Lung (tissue), 12 donors: Measurements from ENCODE around the gene NARF. TPM values are rescaled to one million over a fixed set of nuclear protein-coding genes. Genes with fewer than 3 reads are reported as not detected.

Experiments
- ATAC-seq: fragments of 200-7000 bp; cut with Tn5 transposase; one replicate; pipeline ENCODE4 v1.9.1; 2020; ENCODE audit warnings: moderate number of reproducible peaks; ENCODE audit not compliant: insufficient read depth, low FRiP score
- DNase-seq, 3 donors: peaks; one replicate each; pipeline ENCODE4 v3.0.0-alpha.2; 2013 to 2017
- H3K27ac ChIP-seq, 2 donors: one replicate each; pipeline ENCODE4 v1.5.1; 2013; ENCODE audit warnings: mild to moderate bottlenecking in 2 of 2, moderate library complexity in 2 of 2, control low read depth in 1 of 2, inconsistent platforms in 1 of 2, low read depth in 1 of 2, low read length in 1 of 2
- H3K27me3 ChIP-seq, 3 donors: one replicate each; pipeline ENCODE4 v1.5.1; 2013; ENCODE audit warnings: low read length in 2 of 3; ENCODE audit not compliant: control insufficient read depth in 3 of 3, insufficient read depth in 3 of 3
- H3K36me3 ChIP-seq, 4 donors: one replicate each; pipeline ENCODE4 v1.5.1; 2013; ENCODE audit warnings: low read length in 4 of 4, mild to moderate bottlenecking in 1 of 4, moderate library complexity in 1 of 4; ENCODE audit not compliant: control insufficient read depth in 4 of 4, insufficient read depth in 4 of 4
- H3K4me1 ChIP-seq, 5 donors: one replicate each; pipeline ENCODE4 v1.5.1; 2013; ENCODE audit warnings: low read length in 5 of 5, mild to moderate bottlenecking in 2 of 5, moderate library complexity in 1 of 5; ENCODE audit not compliant: control insufficient read depth in 5 of 5, insufficient read depth in 5 of 5
- H3K4me3 ChIP-seq: one replicate; pipeline ENCODE4 v1.5.1; 2013; ENCODE audit warnings: mild to moderate bottlenecking, control low read depth, moderate library complexity
- H3K9ac ChIP-seq, 2 donors: one replicate each; pipeline ENCODE4 v1.5.1; 2013; ENCODE audit warnings: low read length in 2 of 2, control low read depth in 1 of 2; ENCODE audit not compliant: insufficient read depth in 1 of 2
- H3K9me3 ChIP-seq, 4 donors: one replicate each; pipeline ENCODE4 v1.5.1; 2013; ENCODE audit warnings: low read length in 3 of 4, mild to moderate bottlenecking in 1 of 4, moderate library complexity in 1 of 4; ENCODE audit not compliant: control insufficient read depth in 4 of 4, insufficient read depth in 3 of 4
- CTCF ChIP-seq: IDR thresholded peaks from 2 replicates; pipeline ENCODE4 v1.5.1; 2012; ENCODE audit warnings: mild to moderate bottlenecking; ENCODE audit errors: control extremely low read depth, extremely low read depth
- WGBS, 2 donors: extraction: QIAGEN DNeasy Blood & Tissue Kit; methylation state at CpG; one replicate each; pipeline ENCODE4 v1.1.7; 2013; 5-methylcytosine and 5-hydroxymethylcytosine counted together
- polyA plus RNA-seq, 2 donors: library from polyadenylated mRNA; stranded (reverse); fragments of 200-250 nt; gene quantifications; one replicate each; pipeline ENCODE4 v1.2.1, GENCODE V29; 2013
- total RNA-seq, 2 donors: library from RNA; depleted of rRNA in 1 of 2; stranded (reverse); fragments of >200 nt in 1 of 2; gene quantifications; one replicate each; pipeline ENCODE4 v1.2.1, GENCODE V29; 2014 to 2021
- donor health status: control.
- donor health status: control.
- donor health status: Bipolar disorder and iron deficiency.
- donor health status: healthy.
- donor health status: DM: yes; HTN: yes; CAD: no.

NARF gene
- total and polyA plus RNA-seq, 4 donors: 54.7 to 60.1 (median 58.7) TPM

DNA sequence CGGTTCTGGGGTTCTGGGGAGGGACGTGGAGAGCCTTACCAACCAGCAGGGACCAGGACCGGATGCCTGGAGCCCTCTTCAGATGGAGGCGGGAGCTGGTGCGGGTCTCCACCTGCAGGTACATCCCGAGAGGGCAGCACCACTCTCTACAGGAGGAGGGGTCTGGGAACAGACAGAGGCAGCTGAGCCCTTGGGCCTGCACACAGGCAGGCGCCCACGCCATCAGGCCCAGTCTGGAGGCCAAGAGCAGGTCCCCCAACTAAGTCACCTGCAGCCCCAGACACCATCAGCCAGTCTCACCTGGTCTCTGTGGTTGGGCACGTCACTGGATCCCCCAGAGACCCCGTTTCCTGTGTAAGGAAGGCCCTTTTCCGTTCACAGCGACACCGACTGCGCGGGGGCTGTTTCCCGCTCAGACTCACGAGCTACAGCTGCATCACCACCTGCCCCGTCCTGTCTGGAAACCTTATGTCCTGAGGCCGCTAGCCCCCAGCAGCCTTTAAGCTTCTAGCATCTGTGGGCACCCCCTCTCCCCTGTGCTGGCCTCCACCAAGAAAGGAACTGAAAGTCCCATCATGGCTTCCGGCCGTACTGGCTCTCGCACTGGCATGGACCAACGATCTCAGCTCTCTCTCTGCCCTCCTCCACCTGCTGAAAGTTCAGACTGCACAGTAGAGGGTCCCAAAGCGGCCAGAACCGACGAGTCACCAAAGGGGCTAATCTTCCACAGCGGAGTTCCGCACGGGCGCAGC lies 9.2 kb upstream of the NARF start:
- peaks cover 0 to 20% (median 2%) of the 10 kb centered on the region in 4 donors for H3K36me3 ChIP-seq
- H3K9me3 ChIP-seq: no peaks in the 10 kb centered on the region
- 37 to 61% methylated on average over 30 of the region's 30 CpGs for WGBS, 2 donors
- H3K27ac ChIP-seq: peak overlapping the region; percentile 95 to 98
- ATAC-seq: no peak
- peak overlapping the region; percentile 95 for H3K4me3 ChIP-seq
- no peak overlapping the region for H3K9ac ChIP-seq
- no peak for TF ChIP-seq CTCF
- no peaks in the 10 kb centered on the region for H3K27me3 ChIP-seq
- DNase-seq: no peak
- H3K4me1 ChIP-seq: peaks cover 5 to 22% (median 9%) of the 10 kb centered on the region in 5 donors

DNA sequence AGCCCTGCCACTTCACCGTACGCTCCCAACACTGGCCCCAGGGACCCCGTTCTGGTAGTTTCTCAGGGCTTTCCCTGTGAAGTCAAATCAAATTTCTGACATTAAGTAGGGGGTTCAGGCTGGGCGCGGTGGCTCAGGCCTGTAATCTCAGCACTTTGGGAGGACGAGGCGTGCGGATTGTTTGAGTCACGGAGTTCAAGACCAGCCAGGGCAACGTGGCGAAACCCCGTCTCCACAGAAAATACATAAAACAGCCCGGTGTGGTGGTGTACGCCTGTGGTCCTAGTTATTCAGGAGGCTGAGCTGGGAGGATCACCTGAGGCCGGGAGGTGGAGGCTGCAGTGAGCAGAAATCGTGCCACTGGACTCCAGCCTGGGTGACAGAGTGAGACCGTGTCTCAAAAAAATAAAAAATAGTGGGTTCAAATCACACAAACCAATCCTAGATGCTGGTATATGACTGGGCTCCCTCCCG lies 8.6 kb upstream of the NARF start:
- H3K4me1 ChIP-seq: peaks cover 5 to 21% (median 9%) of the 10 kb centered on the region in 5 donors

DNA sequence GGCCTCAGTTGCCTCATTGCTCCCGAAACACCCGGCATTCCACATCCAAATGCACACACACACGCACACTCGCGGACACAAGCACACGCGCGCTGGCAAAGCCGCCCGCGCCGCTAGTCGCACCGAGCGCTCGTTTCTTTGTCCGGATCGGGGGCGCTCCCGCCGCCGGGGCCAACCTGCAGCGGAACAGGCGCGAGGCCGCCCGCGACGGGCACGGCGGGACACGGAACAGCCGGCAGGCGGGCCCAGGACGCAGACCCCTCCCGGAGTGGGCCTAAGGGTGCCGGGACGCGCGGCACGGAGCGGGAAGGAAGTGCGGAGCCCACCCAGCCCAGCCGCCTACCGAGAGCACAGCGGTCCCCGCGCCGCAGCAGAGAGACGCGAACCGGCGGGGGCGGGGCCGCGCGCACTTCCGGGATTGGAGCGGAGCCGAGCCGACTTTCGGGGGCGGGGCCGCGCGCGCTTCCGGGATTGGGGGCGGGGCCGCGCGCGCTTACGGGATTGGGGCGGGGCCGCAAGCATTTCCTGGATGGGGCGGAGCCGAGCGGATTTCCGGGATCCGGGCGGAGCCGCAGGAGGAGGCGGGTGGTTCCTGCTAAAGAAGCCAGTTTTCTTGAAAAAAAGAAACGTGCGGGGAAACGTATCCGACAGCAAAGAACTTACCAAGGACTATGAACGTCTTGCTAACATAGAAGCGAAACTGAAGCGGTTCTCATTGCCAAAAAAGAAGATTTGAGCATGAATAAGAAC lies 8.0 kb upstream of the NARF start, which contains the start of gene CYBC1:
Gene CYBC1 (minus strand): TSS at position 396 of the 750 bp plus-strand sequence. CDS start 1,498 bp downstream, outside the sequence.
- ATAC-seq: peak; percentile 97
- 0 to 1% methylated on average over 69 to 91 of the region's 91 CpGs for WGBS, 2 donors

More for the DNA sequence above, 8.6 kb upstream of the NARF start:
- H3K4me3 ChIP-seq: peak overlapping the region; percentile 95
- H3K36me3 ChIP-seq: peaks cover 0 to 13% (median 2%) of the 10 kb centered on the region in 4 donors
- no peaks in the 10 kb centered on the region for H3K9me3 ChIP-seq
- 33 to 42% methylated on average over 18 of the region's 18 CpGs for WGBS, 2 donors
- peak overlapping the region in 1 of 2 donors; percentile 25 for H3K9ac ChIP-seq
- peak overlapping the region; percentile 95 to 98 for H3K27ac ChIP-seq
- DNase-seq: no peak
- H3K27me3 ChIP-seq: no peaks in the 10 kb centered on the region
- TF ChIP-seq CTCF: no peak
- ATAC-seq: no peak

More for the DNA sequence above, 8.0 kb upstream of the NARF start, which contains the start of gene CYBC1:
- H3K36me3 ChIP-seq: peaks cover 0 to 11% (median 2%) of the 10 kb centered on the region in 4 donors
- H3K4me1 ChIP-seq: peaks cover 5 to 15% (median 9%) of the 10 kb centered on the region in 5 donors
- H3K9ac ChIP-seq: peak within 1 kb of the TSS; percentile 25 to 59
- TF ChIP-seq CTCF: no peak
- H3K4me3 ChIP-seq: peak within 1 kb of the TSS; percentile 95
- H3K27me3 ChIP-seq: no peaks in the 10 kb centered on the region
- H3K9me3 ChIP-seq: no peaks in the 10 kb centered on the region
- H3K27ac ChIP-seq: peak within 1 kb of the TSS; percentile 95 to 98
- DNase-seq: peak; percentile 95 to 97 (median 96)
